Subcutaneous adipose tissue (tissue), 4 donors: ENCODE measurements around the gene ZNF652. TPM values are rescaled to one million over a fixed set of nuclear protein-coding genes. Genes with fewer than 3 reads are reported as not detected.

Experiments used
- total RNA-seq, 4 donors: library from RNA; depleted of rRNA; stranded (reverse); fragments of >200 nt; gene quantifications; one replicate each; pipeline ENCODE4 v1.1.0, GENCODE V29; 2016
- TF ChIP-seq, protein P1 (sequence below): fragments of 450-650 bp; IDR thresholded peaks from one replicate; pipeline ENCODE4 v1.5.1; 2016; ENCODE audit warnings: low read depth, mild to moderate bottlenecking, control low read depth, antibody characterized with exemption, moderate library complexity

The ZNF652 gene
- total RNA-seq: 10 to 100 TPM; 32.1 to 52.0 (median 34.5) TPM

DNA sequence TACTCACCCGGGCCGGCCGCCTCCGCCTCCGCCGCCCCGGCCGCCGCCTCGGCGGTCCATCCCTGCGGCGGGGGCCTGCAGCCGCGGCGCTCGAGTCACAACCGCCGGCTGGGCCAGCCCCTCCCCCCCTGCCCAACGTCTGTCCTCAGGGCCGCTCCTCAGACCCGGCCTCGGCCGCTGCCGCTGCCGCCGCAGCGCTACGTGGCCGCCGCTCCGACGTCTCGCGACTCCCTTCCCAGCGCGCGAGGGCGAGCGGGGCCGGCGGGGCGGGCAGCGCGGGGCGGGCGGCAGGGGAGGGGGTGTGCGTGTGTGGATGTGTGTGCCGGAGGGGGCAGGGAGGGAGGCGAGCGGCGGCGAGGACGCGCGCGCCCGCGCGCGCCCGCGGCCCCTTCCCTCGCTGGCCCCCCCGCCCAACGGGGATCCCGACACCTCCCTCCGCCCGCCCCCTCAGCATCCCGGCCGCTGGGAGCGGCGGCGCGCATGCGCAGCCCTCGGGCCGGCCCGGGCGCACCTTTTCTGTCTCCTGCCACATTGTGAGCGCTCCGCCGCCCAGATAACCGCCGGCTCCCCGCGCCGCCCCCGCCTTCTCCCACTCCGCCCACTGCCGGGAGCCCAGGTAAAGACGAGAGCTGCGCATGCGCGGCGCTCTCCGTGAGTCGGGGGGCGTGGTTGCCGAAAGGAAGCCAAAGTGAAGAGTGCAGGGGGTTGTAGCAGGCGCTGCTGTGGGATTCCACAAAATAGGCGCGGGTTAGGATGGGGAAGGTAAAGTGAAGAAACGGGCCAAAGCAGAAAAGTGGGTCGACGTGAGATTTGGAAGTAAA is at the start of gene ZNF652:
Gene ZNF652 (minus strand): TSS at position 349 of the 821 bp plus-strand sequence. CDS start 44,525 bp downstream, outside the sequence.
- TF ChIP-seq, protein P1, sequence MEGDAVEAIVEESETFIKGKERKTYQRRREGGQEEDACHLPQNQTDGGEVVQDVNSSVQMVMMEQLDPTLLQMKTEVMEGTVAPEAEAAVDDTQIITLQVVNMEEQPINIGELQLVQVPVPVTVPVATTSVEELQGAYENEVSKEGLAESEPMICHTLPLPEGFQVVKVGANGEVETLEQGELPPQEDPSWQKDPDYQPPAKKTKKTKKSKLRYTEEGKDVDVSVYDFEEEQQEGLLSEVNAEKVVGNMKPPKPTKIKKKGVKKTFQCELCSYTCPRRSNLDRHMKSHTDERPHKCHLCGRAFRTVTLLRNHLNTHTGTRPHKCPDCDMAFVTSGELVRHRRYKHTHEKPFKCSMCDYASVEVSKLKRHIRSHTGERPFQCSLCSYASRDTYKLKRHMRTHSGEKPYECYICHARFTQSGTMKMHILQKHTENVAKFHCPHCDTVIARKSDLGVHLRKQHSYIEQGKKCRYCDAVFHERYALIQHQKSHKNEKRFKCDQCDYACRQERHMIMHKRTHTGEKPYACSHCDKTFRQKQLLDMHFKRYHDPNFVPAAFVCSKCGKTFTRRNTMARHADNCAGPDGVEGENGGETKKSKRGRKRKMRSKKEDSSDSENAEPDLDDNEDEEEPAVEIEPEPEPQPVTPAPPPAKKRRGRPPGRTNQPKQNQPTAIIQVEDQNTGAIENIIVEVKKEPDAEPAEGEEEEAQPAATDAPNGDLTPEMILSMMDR: no peak

- TF ChIP-seq, protein P1: no peak
These were observed 47.0 kb upstream of the ZNF652 start for GRCh38 chr17:49409066-49409465.

- TF ChIP-seq, protein P1: no peak
These were observed 46.0 kb upstream of the ZNF652 start for GRCh38 chr17:49407981-49408501.

- TF ChIP-seq, protein P1: no peak
These were observed 45.0 kb upstream of the ZNF652 start for GRCh38 chr17:49407086-49407485.

GRCh38 chr17:49406421-49407061 is 44.5 kb upstream of the ZNF652 start:
- TF ChIP-seq, protein P1: no peak

DNA sequence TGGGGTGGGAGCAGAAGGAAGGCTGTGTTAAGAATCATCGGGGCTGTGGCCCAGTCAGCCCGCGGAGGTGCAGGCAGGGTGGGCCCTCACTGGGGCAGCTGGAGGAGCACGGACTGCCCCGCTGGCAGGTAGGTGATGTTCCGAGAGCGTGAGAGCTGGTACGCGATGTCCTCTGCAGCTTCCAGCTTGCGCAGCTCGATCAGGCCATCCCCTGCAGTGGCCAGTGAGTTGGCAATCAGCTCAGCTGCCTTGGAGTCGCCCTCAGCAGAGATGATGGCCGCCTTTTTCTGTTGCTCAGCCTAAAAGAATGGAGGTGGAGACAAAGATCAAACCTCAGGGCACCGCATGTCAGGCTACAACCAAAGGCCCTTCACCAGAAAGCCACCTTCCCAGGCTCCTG is 42.9 kb upstream of the ZNF652 start:
- TF ChIP-seq, protein P1: no peak

GRCh38 chr17:49404361-49404760 is 42.3 kb upstream of the ZNF652 start:
- TF ChIP-seq, protein P1: no peak
